Occipital lobe (tissue), 2 donors: ENCODE measurements around the gene PTPRN2. TPM values are rescaled to one million over a fixed set of nuclear protein-coding genes. Genes with fewer than 3 reads are reported as not detected.

ENCODE experiments used
- DNase-seq: peaks from one replicate; lab custom pipeline; 2025; lab: John Stamatoyannopoulos, UW
- total RNA-seq: library from RNA; depleted of rRNA; stranded (reverse); fragments of >200 nt; gene quantifications from one replicate; pipeline ENCODE4 v1.2.3, GENCODE V29; 2014

The PTPRN2 gene
- total RNA-seq, 1 donor from 2014 or later, result 62.2 TPM

- no peak for DNase-seq
Measured at GRCh38 chr7:158325530-158326381, 261.9 kb downstream of the PTPRN2 start.

- DNase-seq, result no peak
Measured at GRCh38 chr7:158324397-158325360, 262.9 kb downstream of the PTPRN2 start.

GRCh38 chr7:158323741-158324396, 263.8 kb downstream of the PTPRN2 start:
- DNase-seq, result no peak

GRCh38 chr7:158322616-158323530, 264.8 kb downstream of the PTPRN2 start:
- DNase-seq, result no peak

- no peak for DNase-seq
Measured at GRCh38 chr7:158321936-158322615, 265.5 kb downstream of the PTPRN2 start.

GRCh38 chr7:158321056-158321700, 266.4 kb downstream of the PTPRN2 start:
- no peak for DNase-seq

- no peak for DNase-seq
Measured at GRCh38 chr7:158320328-158320727, 267.3 kb downstream of the PTPRN2 start.

- no peak for DNase-seq
Measured at GRCh38 chr7:158318511-158318913, 269.1 kb downstream of the PTPRN2 start.

GRCh38 chr7:158317238-158318205, 270.1 kb downstream of the PTPRN2 start:
- no peak for DNase-seq

- DNase-seq, result no peak
Measured at GRCh38 chr7:158316466-158317031, 271.1 kb downstream of the PTPRN2 start.

- DNase-seq, result no peak
Measured at GRCh38 chr7:158315881-158316280, 271.7 kb downstream of the PTPRN2 start.

- DNase-seq, result no peak
Measured at GRCh38 chr7:158315326-158315725, 272.3 kb downstream of the PTPRN2 start.

- no peak for DNase-seq
Measured at GRCh38 chr7:158314394-158314793, 273.2 kb downstream of the PTPRN2 start.

- no peak for DNase-seq
Measured at GRCh38 chr7:158313931-158314330, 273.7 kb downstream of the PTPRN2 start.

- no peak for DNase-seq
Measured at GRCh38 chr7:158312789-158313188, 274.8 kb downstream of the PTPRN2 start.

GRCh38 chr7:158311791-158312190, 275.8 kb downstream of the PTPRN2 start:
- no peak for DNase-seq

- no peak for DNase-seq
Measured at GRCh38 chr7:158310924-158311666, 276.5 kb downstream of the PTPRN2 start.
